ENCODE measurements around the gene RNASEH2C. TPM values are rescaled to one million over a fixed set of nuclear protein-coding genes. Genes with fewer than 3 reads are reported as not detected.

The RNASEH2C gene
- total RNA-seq, 1 experiment from 2014 or later = 57.7 TPM

DNA sequence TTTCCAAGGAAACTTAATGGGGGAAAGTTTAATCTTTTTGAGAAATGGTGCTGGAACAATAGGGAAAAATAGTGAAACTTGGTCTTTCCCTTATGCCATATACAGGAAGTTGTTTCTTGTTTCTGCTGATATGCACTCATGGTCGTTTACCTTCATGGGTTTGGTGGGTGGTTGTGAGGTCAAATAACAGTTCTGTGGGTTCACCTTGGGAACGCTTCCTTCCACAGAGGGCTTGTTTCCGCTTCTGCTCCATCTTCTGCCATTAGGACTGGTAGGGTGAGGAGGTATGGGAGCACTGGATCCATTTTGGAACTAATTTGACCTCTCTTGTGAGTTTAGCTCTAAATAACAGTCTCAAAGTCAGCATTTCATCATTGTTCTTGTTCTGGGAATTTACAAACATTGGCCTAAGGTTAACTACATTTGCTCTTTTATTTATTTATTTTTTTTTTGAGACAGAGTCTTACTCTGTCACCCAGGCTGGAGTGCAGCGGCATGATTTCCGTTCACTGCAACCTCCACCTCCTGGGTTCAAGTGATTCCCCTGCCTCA, 40.3 kb downstream of the RNASEH2C start:
- no peak overlapping the region for H4K91ac ChIP-seq (ENCODE audit: insufficient read length, low read depth, low read length)
- H3K4me1 ChIP-seq (ENCODE audit: insufficient read depth, low read length) = no peaks in the 10 kb centered on the region
- no peaks in the 10 kb centered on the region for H3K27me3 ChIP-seq (ENCODE audit: insufficient read depth, low read length)
- no CpG with 5 or more reads among the region's 5 CpGs for WGBS (ENCODE audit: extremely low coverage, insufficient read length, low lambda C conversion rate)
- no peak overlapping the region for H3K4ac ChIP-seq (ENCODE audit: low read depth, low read length)
- H3K18ac ChIP-seq (ENCODE audit: insufficient read length, low read depth, low read length) = no peak overlapping the region
- H3K4me2 ChIP-seq (ENCODE audit: insufficient read depth, insufficient read length, low read length) = no peak overlapping the region
- H3K79me2 ChIP-seq (ENCODE audit: insufficient read depth, low read length) = no peaks in the 10 kb centered on the region
- no peak overlapping the region for H2AFZ ChIP-seq (ENCODE audit: low read length)
- TF ChIP-seq, protein P1, sequence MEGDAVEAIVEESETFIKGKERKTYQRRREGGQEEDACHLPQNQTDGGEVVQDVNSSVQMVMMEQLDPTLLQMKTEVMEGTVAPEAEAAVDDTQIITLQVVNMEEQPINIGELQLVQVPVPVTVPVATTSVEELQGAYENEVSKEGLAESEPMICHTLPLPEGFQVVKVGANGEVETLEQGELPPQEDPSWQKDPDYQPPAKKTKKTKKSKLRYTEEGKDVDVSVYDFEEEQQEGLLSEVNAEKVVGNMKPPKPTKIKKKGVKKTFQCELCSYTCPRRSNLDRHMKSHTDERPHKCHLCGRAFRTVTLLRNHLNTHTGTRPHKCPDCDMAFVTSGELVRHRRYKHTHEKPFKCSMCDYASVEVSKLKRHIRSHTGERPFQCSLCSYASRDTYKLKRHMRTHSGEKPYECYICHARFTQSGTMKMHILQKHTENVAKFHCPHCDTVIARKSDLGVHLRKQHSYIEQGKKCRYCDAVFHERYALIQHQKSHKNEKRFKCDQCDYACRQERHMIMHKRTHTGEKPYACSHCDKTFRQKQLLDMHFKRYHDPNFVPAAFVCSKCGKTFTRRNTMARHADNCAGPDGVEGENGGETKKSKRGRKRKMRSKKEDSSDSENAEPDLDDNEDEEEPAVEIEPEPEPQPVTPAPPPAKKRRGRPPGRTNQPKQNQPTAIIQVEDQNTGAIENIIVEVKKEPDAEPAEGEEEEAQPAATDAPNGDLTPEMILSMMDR (conservative IDR thresholded peaks at IDR 0.05) = no peak
- H3K79me1 ChIP-seq (ENCODE audit: insufficient read depth, low read depth, low read length, poor library complexity, severe bottlenecking) = no peaks in the 10 kb centered on the region
- Mint-ChIP-seq H3K4me1 (no peaks in the 10 kb centered on the region), H3K4me3 (no peak overlapping the region), H3K36me3 (ENCODE audit: insufficient read depth in 1 of 3, low read depth in 3 of 3) (no peaks in the 10 kb centered on the region), H3K9me3 (no peaks in the 10 kb centered on the region), H3K27me3 (ENCODE audit: low read depth) (peaks cover 26% of the 10 kb centered on the region), H3K27ac (no peak overlapping the region)
- H3K23ac ChIP-seq (ENCODE audit: insufficient read length, low read depth, low read length) = no peak overlapping the region
- no peak overlapping the region for H2BK20ac ChIP-seq (ENCODE audit: low read depth, low read length, poor library complexity, severe bottlenecking)
- H2BK120ac ChIP-seq (ENCODE audit: low read depth, low read length, poor library complexity, severe bottlenecking) = no peak overlapping the region
- no peak overlapping the region for H2AK5ac ChIP-seq (ENCODE audit: insufficient read length, low read length)
- H3K9me3 ChIP-seq (ENCODE audit: control insufficient read depth, low read depth, low read length) = no peaks in the 10 kb centered on the region
- no peaks in the 10 kb centered on the region for H4K20me1 ChIP-seq (ENCODE audit: control insufficient read depth, insufficient read depth, insufficient read length)
- no peak overlapping the region for H3T11ph ChIP-seq (ENCODE audit: low read length)
- no peak overlapping the region for H3K27ac ChIP-seq (ENCODE audit: insufficient read length, low read depth, low read length)
- no peak overlapping the region for H4K8ac ChIP-seq (replicated peaks; ENCODE audit: insufficient read length, low read depth, low read length)
- no peak overlapping the region for H2BK15ac ChIP-seq (ENCODE audit: low read depth, low read length)
- H2BK12ac ChIP-seq (ENCODE audit: insufficient read length, low read depth, low read length) = no peak overlapping the region
- no peak overlapping the region for H3K56ac ChIP-seq (ENCODE audit: insufficient read length, low read depth, low read length)
- no peak overlapping the region for H3K9ac ChIP-seq (ENCODE audit: extremely low read depth, insufficient read length, low read length)
- no peak overlapping the region for H3K14ac ChIP-seq (ENCODE audit: insufficient read depth, low read length)
- no peaks in the 10 kb centered on the region for H3K23me2 ChIP-seq (ENCODE audit: insufficient read length, low read depth, low read length, poor library complexity, severe bottlenecking)
- no peak overlapping the region for H4K5ac ChIP-seq (ENCODE audit: insufficient read length, low read depth, low read length)
- H2BK5ac ChIP-seq (ENCODE audit: insufficient read length, low read length) = no peak overlapping the region
- no peak for DNase-seq
